ENCODE results near the gene C19orf81.

C19orf81 gene

DNA sequence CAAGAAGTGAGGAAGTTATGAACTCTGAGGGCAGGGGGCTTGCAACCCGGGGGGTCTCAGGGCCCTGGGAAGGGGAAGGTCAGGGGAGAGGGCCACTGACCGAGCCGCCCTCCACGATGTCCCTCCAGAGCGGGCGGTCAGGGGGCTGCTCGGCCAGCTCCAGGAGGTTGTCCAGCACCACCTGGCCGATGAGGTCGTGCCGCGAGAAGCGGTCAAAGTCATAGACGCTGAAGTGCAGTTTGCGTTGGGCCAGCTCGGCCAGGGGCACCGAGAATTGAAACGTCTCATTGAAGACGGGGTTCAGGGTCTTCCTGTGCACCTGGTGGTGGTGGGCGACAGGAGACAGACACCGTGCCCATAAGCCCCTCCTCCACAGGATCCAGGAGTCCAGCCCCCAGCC, 20.1 kb upstream of the C19orf81 start:
- no peak for DNase-seq (ENCODE audit: low read depth in 2 of 2)

DNA sequence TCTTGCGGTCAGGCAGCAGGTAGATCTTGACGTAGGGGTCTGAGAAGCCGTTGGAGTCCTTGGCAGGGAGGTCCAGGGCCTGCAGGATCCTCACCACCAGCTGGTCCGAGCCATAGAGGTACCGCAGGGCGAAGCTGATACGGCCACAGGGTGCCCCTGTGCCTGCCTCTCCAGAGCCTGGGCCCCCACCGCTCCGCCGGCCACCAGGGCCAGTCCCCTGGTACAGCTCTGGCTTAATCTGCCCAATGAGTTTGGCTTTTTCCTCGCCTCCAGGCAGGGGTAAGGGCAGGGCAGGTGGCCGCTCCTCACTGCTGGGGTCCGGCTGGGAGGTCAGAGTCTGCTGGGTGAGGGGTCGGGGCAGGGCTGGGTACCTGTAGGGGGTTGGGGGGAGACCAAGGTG, 19.4 kb upstream of the C19orf81 start:
- DNase-seq (ENCODE audit: low read depth in 2 of 2): no peak

DNA sequence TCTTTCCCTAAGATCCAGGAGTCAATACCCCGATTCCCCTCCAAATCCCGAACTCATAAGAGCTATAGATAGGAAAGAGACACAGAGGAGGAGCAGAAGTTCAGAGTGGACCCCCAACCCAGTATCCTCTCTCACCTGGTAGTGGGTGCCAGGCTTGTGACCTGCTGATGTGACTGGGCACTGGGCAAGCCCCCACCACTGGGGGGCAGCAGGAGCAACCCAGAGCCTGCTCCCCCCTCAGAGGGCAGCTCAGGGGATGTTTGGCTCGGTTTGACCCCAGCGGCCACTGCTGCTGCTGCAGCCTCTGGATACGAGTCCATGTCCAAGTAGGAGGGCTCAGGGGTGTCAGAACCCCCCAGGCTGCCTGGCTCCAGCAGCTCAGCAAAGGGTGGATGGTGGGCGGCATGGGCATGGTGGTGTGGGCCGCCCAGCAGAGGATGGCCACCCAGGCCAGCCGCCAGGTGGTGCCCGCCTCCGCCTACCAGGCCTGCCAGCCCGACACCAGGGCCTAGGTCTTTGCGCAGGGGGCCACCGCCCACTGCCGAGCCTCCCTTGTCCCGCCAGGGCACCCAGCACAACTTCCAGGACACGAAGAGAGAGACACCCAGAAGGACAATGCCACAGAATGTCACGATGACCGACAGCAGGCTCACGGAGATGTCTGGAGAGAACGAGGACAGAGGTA, 17.0 kb upstream of the C19orf81 start:
- DNase-seq (ENCODE audit: low read depth in 2 of 2): no peak

DNA sequence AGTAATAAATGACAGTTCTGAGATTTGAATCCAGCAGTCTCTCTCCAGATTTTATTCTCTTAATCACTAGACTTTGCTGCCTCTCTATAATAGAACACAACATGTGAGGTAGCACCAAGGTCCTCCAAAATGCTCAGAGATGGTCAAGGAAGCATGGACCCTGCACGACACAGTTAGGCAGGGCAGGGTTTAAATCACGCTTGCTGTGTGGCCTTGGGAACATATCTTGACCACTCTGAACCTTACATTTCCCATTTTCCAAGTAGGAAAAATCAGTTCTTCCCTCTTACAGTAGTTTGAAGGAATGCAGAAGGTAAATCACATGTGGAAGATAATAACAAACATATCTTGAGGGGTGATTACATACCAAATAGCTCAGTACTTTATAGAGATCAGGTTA, 15.9 kb upstream of the C19orf81 start:
- DNase-seq (ENCODE audit: low read depth in 2 of 2): no peak

DNA sequence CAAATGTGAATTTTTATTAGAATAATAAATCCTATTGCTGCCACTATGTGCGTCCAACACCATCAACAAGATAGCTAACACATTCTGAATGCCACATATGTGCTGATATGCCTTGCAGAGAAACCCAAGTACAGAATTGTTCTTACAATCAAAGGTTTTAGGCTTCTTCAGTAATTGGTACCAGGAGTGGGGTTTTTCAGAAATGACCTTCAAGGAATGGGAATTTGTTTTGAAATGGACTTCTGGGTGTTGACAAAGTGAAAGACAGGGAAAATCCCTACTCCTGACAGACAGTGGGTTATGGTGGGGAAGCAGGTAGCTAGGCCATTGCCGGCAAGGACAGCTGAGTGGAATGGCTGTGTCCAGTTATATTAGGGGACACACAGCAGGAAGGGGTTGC, 15.3 kb upstream of the C19orf81 start:
- no peak for DNase-seq (ENCODE audit: low read depth in 2 of 2)

DNA sequence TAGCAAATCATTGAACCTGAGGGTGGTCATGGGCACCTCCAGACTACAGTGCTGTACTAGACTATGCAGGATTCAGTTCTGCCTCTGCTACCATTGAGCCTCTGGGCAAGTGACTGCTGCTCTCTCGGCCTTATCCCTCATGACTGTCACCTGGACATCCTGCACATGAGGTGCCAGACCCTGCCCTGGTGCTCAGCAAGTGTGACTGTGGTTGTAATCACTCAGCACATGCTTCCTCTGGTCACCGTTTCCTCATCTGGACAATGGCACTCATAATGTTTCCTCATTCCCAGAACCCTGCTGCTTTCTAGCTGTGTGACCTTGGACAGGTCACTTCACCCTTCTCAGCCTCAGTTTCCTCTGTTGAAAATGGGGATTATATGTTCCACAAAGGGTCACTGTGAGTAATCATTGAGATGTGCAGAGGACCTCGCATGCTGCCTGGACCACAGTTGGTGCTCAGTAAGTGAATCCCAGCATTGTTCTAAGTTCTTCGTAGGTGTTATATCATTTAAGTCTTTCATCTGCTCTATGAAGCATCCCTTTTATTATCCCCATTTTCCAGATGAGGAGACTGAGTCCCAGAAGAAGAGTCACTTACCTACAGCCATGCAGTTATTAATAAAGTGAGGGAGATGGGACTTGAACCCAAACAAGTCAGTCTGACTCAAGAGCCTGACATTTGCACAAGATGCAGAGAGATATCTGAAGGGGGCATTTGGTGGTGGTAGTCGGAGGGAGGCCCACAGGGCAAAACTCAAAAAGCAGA, 12.7 kb upstream of the C19orf81 start:
- no peak for DNase-seq (ENCODE audit: low read depth in 2 of 2)

DNA sequence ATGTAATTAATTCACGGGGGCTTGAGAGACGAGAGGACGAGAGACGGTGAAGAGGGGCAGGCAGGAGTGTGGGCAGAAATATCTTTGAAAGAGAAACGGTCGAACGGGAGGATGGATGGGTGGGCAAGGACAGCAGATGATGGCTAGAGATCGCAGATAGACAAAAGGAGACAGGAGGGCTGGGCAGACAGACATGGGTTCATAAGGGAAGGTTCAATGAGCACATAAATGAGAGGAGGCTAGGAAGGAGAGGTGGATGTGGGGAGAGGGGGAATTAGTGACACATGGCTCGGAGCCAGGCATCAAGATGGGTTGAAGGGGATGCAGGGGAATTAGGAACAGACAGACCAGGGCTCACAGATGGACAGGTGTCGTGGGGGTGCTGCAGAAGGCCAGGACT, 10.6 kb upstream of the C19orf81 start:
- no peak for DNase-seq (ENCODE audit: low read depth in 2 of 2)

DNA sequence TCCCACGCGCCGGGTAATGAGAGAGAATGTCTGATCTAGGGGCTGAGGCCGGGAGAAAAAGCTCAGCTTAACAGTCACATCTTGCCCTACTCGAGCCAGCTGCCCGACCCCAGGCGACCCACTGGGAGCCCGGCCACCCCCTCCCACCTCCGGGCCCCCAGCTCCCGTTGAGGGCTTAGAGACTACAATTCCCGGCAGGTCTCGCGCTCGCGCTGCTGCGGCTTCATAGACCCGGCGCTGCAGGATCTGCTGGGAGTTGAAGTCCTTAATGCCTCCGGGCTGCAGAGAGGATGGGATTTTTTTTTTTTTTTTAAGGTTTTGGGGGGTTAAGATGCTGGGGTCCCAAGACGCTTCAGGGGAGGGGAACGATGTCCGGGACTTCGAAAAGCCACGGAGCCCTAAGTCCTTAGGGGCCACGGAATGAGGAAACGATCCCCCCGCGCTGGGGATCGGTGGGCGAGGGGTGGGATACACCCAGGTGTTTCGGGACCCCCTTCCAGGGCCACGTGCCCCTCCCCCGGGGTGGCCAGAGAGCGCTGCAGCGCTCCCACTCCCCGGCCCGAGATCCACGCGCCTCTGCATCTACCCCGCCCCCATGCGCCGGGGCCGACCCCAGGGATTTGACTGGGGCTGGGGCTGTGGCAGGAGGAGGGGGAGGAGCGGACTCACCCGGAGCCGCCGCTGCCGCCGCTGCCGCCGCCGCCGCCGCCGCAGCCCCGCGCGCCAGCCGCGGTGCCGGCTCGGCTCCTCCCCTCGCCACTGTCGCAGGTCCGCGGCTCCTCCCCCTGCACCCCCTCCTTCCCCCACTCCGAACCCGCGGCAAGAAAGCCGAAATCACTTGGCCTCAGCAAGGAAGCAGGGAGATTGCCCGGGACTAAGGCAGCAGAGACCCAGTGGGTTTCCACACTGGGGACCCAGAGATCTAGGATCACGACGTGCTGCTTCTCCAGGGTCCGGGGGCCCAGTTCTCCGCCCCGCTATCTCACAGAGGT, 9.8 kb upstream of the C19orf81 start, which contains the start of gene SYT3:
Gene SYT3, minus strand, starts transcription at position 761 of the 992 bp plus-strand sequence. CDS start 2,470 bp downstream, outside the sequence.
- DNase-seq (ENCODE audit: low read depth in 2 of 2): peak in 1 of 2 donors; percentile 13

DNA sequence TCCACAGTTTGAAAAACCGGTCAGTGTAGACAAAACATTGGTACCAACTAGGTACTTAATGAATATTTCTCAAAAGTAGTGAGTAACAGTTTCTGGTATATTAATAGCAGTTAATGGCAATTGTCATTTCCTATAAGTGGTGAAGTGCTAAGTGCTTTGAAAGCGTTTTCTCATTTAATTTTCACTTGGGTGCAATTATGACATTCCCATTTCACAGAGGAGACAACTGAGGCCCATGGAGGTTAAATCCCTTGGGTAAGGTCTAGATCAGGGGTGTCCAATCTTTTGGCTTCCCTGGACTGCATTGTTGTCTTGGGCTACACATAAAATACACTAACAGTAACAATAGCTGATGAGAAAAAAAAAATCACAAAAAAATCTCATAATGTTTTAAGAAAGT, 8.9 kb upstream of the C19orf81 start:
- no peak for DNase-seq (ENCODE audit: low read depth in 2 of 2)

DNA sequence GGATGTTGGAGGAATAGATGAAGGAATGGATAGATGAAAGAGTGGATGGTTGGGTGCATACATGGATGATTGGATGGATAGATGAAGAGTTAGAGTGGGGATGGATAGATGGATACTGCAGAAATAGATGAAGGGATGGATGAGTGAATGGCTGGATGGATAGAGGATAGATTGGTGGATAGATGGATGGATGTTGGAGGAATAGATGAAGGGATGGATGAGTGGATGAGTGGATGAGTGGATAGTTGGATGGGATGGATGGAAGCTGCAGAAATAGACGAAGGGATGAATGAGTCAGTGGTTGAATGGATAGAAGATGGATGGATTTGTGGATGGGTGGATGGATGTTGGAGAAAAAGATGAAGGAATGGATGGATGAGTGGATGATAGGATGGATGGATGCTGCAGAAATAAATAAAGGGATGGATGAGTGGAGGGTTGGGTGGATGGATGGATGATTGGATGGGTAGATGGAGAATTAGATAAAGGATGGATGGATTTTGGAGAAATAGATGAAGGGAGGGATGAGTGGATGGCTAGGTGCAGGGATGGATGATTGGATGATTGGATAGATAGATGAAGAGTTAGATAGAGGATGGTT, 4.8 kb upstream of the C19orf81 start:
- no peak for DNase-seq (ENCODE audit: low read depth in 2 of 2)

DNA sequence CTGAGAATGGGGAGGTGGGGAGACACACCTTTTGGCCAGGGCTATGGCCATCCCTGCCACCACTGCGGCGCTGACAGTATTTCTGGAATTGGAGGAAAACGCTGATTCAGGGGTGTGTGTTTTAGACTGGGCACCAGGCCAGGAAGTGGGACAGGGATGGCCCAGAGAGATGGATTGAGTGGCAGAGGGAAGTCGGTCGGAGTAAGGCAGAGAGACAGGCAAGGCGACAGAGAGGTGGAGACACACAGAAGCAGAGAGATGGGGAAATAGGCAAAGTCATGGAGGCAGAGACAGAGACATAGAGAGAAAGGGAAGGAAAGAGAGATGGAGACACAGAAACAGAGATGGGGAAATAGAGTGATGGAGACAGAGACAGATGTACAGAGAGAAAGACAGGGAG, 4.1 kb upstream of the C19orf81 start:
- DNase-seq (ENCODE audit: low read depth in 2 of 2): no peak

DNA sequence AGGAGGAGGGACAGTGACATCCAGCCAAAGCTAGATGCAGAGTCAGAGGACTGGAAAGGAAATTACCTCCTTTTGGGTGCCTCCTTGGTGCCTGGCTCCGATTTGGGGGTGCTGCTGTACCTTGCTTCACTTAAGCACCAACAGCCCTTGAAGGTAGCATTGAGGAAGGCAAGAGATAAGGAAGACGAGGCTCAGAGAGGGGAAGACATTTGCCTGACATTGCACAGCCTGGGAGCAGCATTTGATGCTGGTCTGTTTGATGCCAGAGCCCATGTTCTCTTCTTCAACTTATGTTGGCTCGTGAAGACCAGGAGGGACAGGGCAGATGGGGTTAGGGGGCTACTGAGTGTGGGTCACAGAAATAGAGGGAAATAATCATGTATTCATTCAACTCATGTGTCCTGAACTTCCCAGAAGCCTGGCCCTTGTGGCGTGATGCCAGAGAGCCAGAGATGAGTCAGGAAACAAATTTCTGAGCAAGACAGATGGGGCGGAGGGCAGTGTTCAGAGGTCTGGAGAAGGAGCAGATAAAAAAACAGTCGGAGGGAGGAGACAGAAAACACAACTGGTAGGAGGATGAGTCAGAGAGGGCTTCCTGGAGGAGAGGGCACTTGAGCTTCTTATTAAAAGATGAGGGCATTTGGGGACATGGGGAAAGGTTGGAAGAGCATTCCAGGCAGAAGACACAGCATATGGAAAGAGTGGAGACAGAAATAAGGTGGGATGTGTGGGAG, 3.0 kb upstream of the C19orf81 start:
- no peak for DNase-seq (ENCODE audit: low read depth in 2 of 2)

DNA sequence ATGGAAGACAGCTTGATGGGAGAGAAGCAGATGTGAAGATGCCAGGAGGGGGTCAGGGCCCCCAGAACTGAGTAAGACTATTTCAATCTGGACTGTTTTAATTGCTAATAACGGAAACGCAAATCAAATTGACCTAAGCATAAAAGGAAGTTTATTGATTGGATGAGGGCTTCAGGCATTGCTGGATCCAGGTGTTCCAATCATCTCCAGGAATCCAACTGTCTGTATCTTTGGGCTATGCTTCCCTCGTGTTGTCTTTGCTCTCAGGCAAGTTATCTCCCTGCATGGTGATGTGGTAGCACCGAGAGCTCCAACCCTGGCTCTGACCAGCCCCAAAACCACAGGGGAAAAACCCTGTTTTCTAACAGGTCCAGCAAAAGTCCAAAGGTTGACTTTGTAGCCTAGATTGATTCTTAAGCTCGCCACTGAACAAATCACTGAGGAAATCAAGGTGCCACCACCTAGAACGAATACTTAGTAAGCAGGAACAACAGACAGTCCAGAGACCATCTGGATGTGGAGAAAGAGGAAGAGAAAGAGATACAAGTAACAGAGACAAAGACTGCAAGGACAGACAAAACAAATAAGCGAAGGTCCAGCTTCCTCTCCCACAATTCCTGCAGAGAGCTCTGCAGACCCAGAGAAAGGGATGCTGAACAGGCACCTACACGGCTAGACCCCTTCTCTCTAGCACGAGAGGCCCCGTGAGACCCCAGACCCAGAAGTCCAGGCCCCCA, 1.2 kb upstream of the C19orf81 start:
- no peak for DNase-seq (ENCODE audit: low read depth in 2 of 2)

DNA sequence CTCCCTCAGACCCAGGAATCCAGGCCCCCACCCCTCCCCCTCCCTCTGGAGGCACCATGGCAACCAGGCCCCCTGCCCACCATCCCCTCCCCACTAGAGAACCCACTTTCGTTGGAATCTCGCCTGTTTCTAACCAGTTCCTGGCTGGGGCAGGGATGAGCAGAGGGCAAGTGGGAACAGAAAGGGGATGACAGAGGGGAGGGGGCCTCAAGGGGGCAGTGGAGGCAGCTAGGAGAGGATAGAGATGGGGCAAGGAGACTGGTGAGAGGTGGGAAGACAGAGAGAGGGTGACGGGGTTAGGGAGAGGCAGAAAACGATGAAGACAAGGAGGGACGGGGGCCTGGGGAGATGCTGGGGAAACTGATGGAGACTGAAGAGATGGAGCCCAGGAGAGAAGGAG, 586 bp upstream of the C19orf81 start:
- DNase-seq (ENCODE audit: low read depth in 2 of 2): no peak

DNA sequence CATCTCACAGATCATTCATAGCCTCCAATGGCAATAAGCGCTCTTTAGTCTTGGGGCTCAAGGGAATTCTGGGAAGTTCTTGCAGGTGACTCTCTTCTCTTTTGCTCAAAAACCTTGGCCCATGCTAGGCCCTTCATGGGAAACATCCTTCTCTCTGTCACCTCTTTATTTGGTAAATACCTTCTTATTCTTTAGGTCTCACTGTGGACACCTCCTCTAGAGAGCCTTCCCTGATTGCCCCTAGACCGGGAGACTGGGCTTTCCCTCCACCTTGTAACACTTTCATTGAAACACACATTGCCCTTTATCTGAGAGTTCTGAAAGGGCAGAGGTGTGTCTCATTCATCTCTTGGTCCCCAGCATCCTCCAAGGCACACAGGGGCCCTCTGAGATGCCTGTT, 1.9 kb downstream of the C19orf81 start:
- DNase-seq (ENCODE audit: low read depth in 2 of 2): no peak

DNA sequence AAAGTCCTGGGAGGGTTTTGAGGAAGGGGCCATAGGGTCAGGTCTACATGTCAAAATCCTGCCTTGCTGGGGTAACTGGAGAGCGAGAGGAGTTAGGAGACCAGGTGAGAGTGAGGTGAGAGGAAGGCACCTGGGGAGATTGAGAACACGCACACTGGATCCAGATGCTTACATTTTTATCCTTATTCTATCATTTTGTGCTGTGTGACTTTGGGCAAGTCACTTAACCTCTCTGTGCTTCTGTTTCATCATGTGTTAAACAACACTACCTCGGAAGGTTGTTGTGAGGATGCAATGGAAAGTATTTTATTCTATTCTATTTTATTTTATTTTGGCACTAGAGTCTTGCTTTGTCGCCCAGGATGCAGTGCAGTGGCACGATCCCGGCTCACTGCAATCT, 3.5 kb downstream of the C19orf81 start:
- DNase-seq (ENCODE audit: low read depth in 2 of 2): no peak

DNA sequence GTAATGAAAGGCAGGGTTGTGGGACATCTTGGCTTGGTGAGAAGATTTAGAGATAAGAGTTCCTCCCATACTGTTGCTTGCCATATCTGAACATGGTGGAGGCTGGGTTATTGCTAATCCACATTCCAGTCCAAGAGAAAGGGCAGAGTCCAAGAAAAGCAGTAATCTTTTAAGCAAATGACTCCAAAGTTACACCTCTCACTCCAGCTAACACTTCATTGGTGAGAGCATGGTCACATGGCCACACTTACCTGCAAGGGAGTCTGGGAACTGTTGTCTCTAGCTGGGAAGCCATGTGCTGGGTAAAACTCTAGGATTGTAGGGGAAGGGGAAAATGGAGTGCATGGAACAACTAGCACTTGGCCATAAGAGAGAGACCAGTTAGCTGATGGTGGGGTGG, 5.6 kb downstream of the C19orf81 start:
- DNase-seq (ENCODE audit: low read depth in 2 of 2): no peak

DNA sequence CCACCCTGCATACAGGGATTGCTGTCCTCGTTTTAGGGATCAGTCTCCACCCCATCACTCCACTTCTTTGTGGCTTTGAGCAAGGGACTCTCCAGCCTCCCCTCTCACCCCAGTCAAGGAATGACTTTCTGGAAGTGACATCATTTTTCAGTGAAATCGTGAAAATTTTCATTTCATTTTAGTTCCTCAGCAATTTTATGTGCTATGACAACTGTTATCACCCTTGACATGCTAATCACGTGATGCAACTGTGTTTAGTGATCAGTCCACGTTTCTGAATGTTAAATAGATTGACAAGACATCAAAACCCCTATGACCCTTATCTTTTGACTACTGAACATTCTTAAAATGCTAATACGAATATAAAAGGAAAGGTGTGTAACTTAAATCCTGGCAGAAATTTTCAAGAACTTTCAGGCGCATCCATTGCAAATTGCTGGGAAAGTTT, 8.0 kb downstream of the C19orf81 start:
- DNase-seq (ENCODE audit: low read depth in 2 of 2): no peak

DNA sequence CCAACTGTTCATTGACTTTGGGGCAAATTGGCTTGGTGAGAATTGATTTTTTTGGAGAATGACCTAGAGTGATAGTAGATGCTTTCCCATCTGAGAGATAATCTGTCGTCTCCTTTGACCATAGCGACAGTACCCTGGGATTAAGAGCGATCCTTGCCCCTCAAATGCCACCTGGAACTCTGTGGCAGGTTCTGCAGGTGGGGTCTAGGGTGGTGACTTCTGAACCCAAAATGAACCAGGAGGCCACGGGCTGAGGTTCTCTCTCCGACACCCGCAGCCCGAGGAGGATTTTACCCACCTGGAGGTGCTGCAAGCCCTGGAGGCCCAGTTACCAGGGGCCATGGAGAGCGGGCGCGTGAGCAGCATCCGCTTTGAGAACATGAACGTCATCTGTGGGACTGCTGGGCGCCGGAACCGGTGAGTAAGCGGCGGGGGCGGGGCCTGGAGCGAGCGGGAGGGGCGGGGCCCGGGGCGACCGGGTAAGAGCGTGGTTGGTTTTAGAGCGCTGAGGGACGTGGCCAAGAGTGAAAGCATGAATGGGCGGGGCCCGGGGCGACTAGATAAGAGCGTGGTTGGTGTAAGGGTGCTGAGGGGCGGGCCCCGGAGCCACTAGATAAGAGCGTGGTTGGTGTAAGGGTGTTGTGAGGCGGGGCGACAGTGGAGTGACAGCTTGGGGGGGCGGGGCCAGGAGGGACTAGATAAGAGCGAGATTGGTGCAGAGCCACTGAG, 8.6 kb downstream of the C19orf81 start:
- peak; percentile 86 to 93 for DNase-seq (ENCODE audit: low read depth in 2 of 2)
